ENCODE data around the gene IL17F. TPM values are rescaled to one million over a fixed set of nuclear protein-coding genes. Genes with fewer than 3 reads are reported as not detected.

The IL17F gene
- total and polyA plus RNA-seq, 2 donors (not counting 1 experiment from before 2014, with no cell fraction given) = not detected

- Histone ChIP-seq H4K20me1 (ENCODE audit: control insufficient read depth, extremely low read depth, insufficient read depth, low read length) (no peaks in the 10 kb centered on the region), H3K4me3 (replicated peaks in 1 of 4; ENCODE audit: control extremely low read depth in 1 of 4, insufficient read depth in 1 of 4, low read depth in 3 of 4, low read length in 4 of 4) (no peak overlapping the region), H3K9me3 (ENCODE audit: control insufficient read depth, insufficient read depth, low read depth, low read length) (no peaks in the 10 kb centered on the region), H3K79me2 (ENCODE audit: control insufficient read depth, insufficient read depth, low read length) (no peaks in the 10 kb centered on the region), H3K4me1 (ENCODE audit: control insufficient read depth, extremely low read depth, insufficient read depth, low read length) (no peaks in the 10 kb centered on the region), H2AFZ (ENCODE audit: low read length) (no peak overlapping the region), H3K36me3 (ENCODE audit: control insufficient read depth, insufficient read depth, low read length) (no peaks in the 10 kb centered on the region), H3K27ac (ENCODE audit: insufficient read depth, low read length) (no peak overlapping the region), H3K27me3 (ENCODE audit: control insufficient read depth, insufficient read depth, low read length) (no peaks in the 10 kb centered on the region), H3K9ac (ENCODE audit: insufficient read depth, low read length) (no peak overlapping the region), H3K4me2 (ENCODE audit: extremely low read depth, insufficient read depth, low read length) (no peak overlapping the region)
- TF ChIP-seq EZH2 (IDR thresholded peaks at IDR 0.05; ENCODE audit: low read length, missing control alignments) = no peak
- no peak for TF ChIP-seq CTCF (conservative IDR thresholded peaks at IDR 0.05 in 1 of 2, IDR thresholded peaks at IDR 0.05 in 1 of 2; ENCODE audit: low read depth in 1 of 2, low read length in 2 of 2)
- no peak for DNase-seq (ENCODE audit: low read depth in 2 of 2)
These were observed 11.3 kb downstream of the IL17F start for GRCh38 chr6:52233005-52233404.

GRCh38 chr6:52231406-52232127 lies 12.7 kb downstream of the IL17F start:
- Histone ChIP-seq H3K4me2 (ENCODE audit: extremely low read depth, insufficient read depth, low read length) (no peak overlapping the region), H3K79me2 (ENCODE audit: control insufficient read depth, insufficient read depth, low read length) (no peaks in the 10 kb centered on the region), H3K9ac (ENCODE audit: insufficient read depth, low read length) (no peak overlapping the region), H2AFZ (ENCODE audit: low read length) (no peak overlapping the region), H3K9me3 (ENCODE audit: control insufficient read depth, insufficient read depth, low read depth, low read length) (no peaks in the 10 kb centered on the region), H3K36me3 (ENCODE audit: control insufficient read depth, insufficient read depth, low read length) (no peaks in the 10 kb centered on the region), H3K4me1 (ENCODE audit: control insufficient read depth, extremely low read depth, insufficient read depth, low read length) (no peaks in the 10 kb centered on the region), H3K27ac (ENCODE audit: insufficient read depth, low read length) (no peak overlapping the region), H3K27me3 (ENCODE audit: control insufficient read depth, insufficient read depth, low read length) (no peaks in the 10 kb centered on the region), H3K4me3 (replicated peaks in 1 of 4; ENCODE audit: control extremely low read depth in 1 of 4, insufficient read depth in 1 of 4, low read depth in 3 of 4, low read length in 4 of 4) (no peak overlapping the region), H4K20me1 (ENCODE audit: control insufficient read depth, extremely low read depth, insufficient read depth, low read length) (no peaks in the 10 kb centered on the region)
- DNase-seq (ENCODE audit: low read depth in 2 of 2) = no peak
- TF ChIP-seq EZH2 (IDR thresholded peaks at IDR 0.05; ENCODE audit: low read length, missing control alignments) (no peak), CTCF (conservative IDR thresholded peaks at IDR 0.05 in 1 of 2, IDR thresholded peaks at IDR 0.05 in 1 of 2; ENCODE audit: low read depth in 1 of 2, low read length in 2 of 2) (no peak)

- H3K9me3 ChIP-seq (ENCODE audit: control insufficient read depth, insufficient read depth, low read depth, low read length) = no peaks in the 10 kb centered on the region
- DNase-seq (ENCODE audit: low read depth in 2 of 2) = no peak
These were observed 13.6 kb downstream of the IL17F start for GRCh38 chr6:52230685-52231084.

More at GRCh38 chr6:52230685-52231084, 13.6 kb downstream of the IL17F start:
- Histone ChIP-seq H3K27ac (ENCODE audit: insufficient read depth, low read length) (no peak overlapping the region), H3K4me2 (ENCODE audit: extremely low read depth, insufficient read depth, low read length) (no peak overlapping the region), H4K20me1 (ENCODE audit: control insufficient read depth, extremely low read depth, insufficient read depth, low read length) (no peaks in the 10 kb centered on the region), H3K27me3 (ENCODE audit: control insufficient read depth, insufficient read depth, low read length) (no peaks in the 10 kb centered on the region), H3K4me1 (ENCODE audit: control insufficient read depth, extremely low read depth, insufficient read depth, low read length) (no peaks in the 10 kb centered on the region), H3K79me2 (ENCODE audit: control insufficient read depth, insufficient read depth, low read length) (no peaks in the 10 kb centered on the region), H2AFZ (ENCODE audit: low read length) (no peak overlapping the region), H3K4me3 (replicated peaks in 1 of 4; ENCODE audit: control extremely low read depth in 1 of 4, insufficient read depth in 1 of 4, low read depth in 3 of 4, low read length in 4 of 4) (no peak overlapping the region), H3K36me3 (ENCODE audit: control insufficient read depth, insufficient read depth, low read length) (no peaks in the 10 kb centered on the region), H3K9ac (ENCODE audit: insufficient read depth, low read length) (no peak overlapping the region)
- TF ChIP-seq CTCF (conservative IDR thresholded peaks at IDR 0.05 in 1 of 2, IDR thresholded peaks at IDR 0.05 in 1 of 2; ENCODE audit: low read depth in 1 of 2, low read length in 2 of 2) = no peak
- no peak for TF ChIP-seq EZH2 (IDR thresholded peaks at IDR 0.05; ENCODE audit: low read length, missing control alignments)
